OCI-LY7 (cell line): ENCODE data around the gene ROR2. TPM values are rescaled to one million over a fixed set of nuclear protein-coding genes. Genes with fewer than 3 reads are reported as not detected.

Source experiments
- BruUV-seq: library from RNA; stranded (reverse); fragments of 400-500 nt; replicated peaks from 2 replicates; lab custom pipeline; 2021; lab: Mats Ljungman, UMichigan
- CTCF ChIA-PET: fragments of 300-600 bp; sonication (Branson Sonifier 250); formaldehyde crosslinking; loops from one replicate; lab custom pipeline; 2022; ENCODE audit warnings: antibody characterized with exemption; ENCODE audit not compliant: unreplicated experiment; lab: Charles Lee
- POLR2A ChIA-PET: fragments of 300-600 bp; sonication (Branson Sonifier 250); formaldehyde crosslinking; loops from one replicate; lab custom pipeline; 2022; ENCODE audit warnings: antibody characterized with exemption; lab: Charles Lee
- DNase-seq: peaks from one replicate; pipeline ENCODE4 v3.0.0-alpha.2; 2015; ENCODE audit warnings: low spot score
- H2AFZ ChIP-seq: fragments of 200-600 bp; sonication (generic), shearing (Covaris generic); 2 replicates; pipeline ENCODE4 v1.6.1; 2014; ENCODE audit warnings: mild to moderate bottlenecking, antibody characterized with exemption, low read length, moderate library complexity
- H3K27ac ChIP-seq: fragments of 200-600 bp; sonication (generic); 2 replicates; pipeline ENCODE4 v1.5.1; 2014; ENCODE audit warnings: mixed run types, low read depth, mild to moderate bottlenecking, moderate library complexity, low read length, inconsistent platforms; ENCODE audit not compliant: poor library complexity, severe bottlenecking
- H3K36me3 ChIP-seq: fragments of 200-600 bp; sonication (generic); 2 replicates; pipeline ENCODE4 v1.6.1; 2014; ENCODE audit warnings: mild to moderate bottlenecking, antibody characterized with exemption, low read length, moderate library complexity, mixed read lengths; ENCODE audit not compliant: insufficient read depth
- H3K4me1 ChIP-seq: fragments of 200-600 bp; sonication (generic); 2 replicates; pipeline ENCODE4 v1.5.1; 2014; ENCODE audit warnings: mild to moderate bottlenecking, low read length; ENCODE audit not compliant: insufficient read depth, poor library complexity, severe bottlenecking
- H3K4me2 ChIP-seq: fragments of 200-600 bp; sonication (generic); 2 replicates; pipeline ENCODE4 v1.6.1; 2014; ENCODE audit warnings: mild to moderate bottlenecking, low read length
- H3K4me3 ChIP-seq: fragments of 200-600 bp; sonication (generic); 2 replicates; pipeline ENCODE4 v1.5.1; 2014; ENCODE audit warnings: mild to moderate bottlenecking, low read depth, low read length; ENCODE audit not compliant: poor library complexity, severe bottlenecking
- H3K79me2 ChIP-seq: fragments of 200-600 bp; sonication (generic); 2 replicates; pipeline ENCODE4 v1.6.1; 2016; ENCODE audit warnings: low read depth, mild to moderate bottlenecking, low read length, moderate library complexity, mixed read lengths; ENCODE audit not compliant: insufficient read depth
- H3K9me2 ChIP-seq: fragments of 200-600 bp; sonication (generic); 2 replicates; pipeline ENCODE4 v1.6.1; 2016; ENCODE audit warnings: mild to moderate bottlenecking, low read length, mixed read lengths; ENCODE audit not compliant: insufficient read depth
- H3K9me3 ChIP-seq: fragments of 200-600 bp; sonication (generic); 2 replicates; pipeline ENCODE4 v1.6.1; 2014; ENCODE audit warnings: mild to moderate bottlenecking, mixed run types, low read length, mixed read lengths
- H4K20me1 ChIP-seq: fragments of 200-600 bp; sonication (generic); 2 replicates; pipeline ENCODE4 v1.6.1; 2014; ENCODE audit warnings: mild to moderate bottlenecking, antibody characterized with exemption, low read length, moderate library complexity, mixed read lengths; ENCODE audit not compliant: insufficient read depth
- CTCF ChIP-seq: fragments of 200-600 bp; sonication (generic); conservative IDR thresholded peaks from 2 replicates; pipeline ENCODE4 v1.5.1; 2014; ENCODE audit warnings: mild to moderate bottlenecking, antibody characterized with exemption, low read length, moderate library complexity, mixed read lengths
- EZH2phosphoT487 ChIP-seq: fragments of 200-600 bp; sonication (generic); IDR thresholded peaks from 2 replicates; pipeline ENCODE4 v1.6.1; 2018; ENCODE audit warnings: low read depth, borderline replicate concordance, mild to moderate bottlenecking, mixed run types, antibody characterized with exemption, low read length, moderate library complexity, mixed read lengths
- intact Hi-C: fragments of 100-400 bp; cut with micrococcal nuclease; formaldehyde crosslinking; loops from one replicate; pipeline ENCODE4 v1.10.0; 2022; ENCODE audit not compliant: unreplicated experiment
- total RNA-seq, 2 experiments: library from RNA; depleted of rRNA in 1 of 2; stranded (reverse); fragments of >200 nt in 1 of 2; shearing (Covaris generic) in 1 of 2; gene quantifications; 2 replicates each; pipeline ENCODE4 v1.2.3, GENCODE V29; 2014 to 2022

ROR2 gene
- total RNA-seq, 2 experiments from 2014 or later = 0.10 to 0.19 TPM

GRCh38 chr9:91880378-91880972 lies 69.6 kb downstream of the ROR2 start:
- BruUV-seq = no TSS peak
- Histone ChIP-seq H3K36me3 (no peaks in the 10 kb centered on the region), H3K4me2 (no peak overlapping the region), H3K4me3 (no peak overlapping the region), H4K20me1 (no peaks in the 10 kb centered on the region), H3K9me3 (no peaks in the 10 kb centered on the region), H2AFZ (no peak overlapping the region), H3K9me2 (no peaks in the 10 kb centered on the region), H3K4me1 (no peaks in the 10 kb centered on the region), H3K79me2 (no peaks in the 10 kb centered on the region), H3K27ac (no peak overlapping the region)
- no peak for TF ChIP-seq CTCF
- TF ChIP-seq EZH2phosphoT487 = no peak
- POLR2A ChIA-PET = interaction anchor here (1.0 kb wide), 2 partner anchors 39 to 52 kb away, joined by 3 read pairs; no protein-coding TSS in a partner anchor
- CTCF ChIA-PET = no interaction called here
- intact Hi-C loops = loop anchor here (10.0 kb wide), 1 partner anchor 106 kb away; no protein-coding TSS in a partner anchor
- DNase-seq = no peak

DNA sequence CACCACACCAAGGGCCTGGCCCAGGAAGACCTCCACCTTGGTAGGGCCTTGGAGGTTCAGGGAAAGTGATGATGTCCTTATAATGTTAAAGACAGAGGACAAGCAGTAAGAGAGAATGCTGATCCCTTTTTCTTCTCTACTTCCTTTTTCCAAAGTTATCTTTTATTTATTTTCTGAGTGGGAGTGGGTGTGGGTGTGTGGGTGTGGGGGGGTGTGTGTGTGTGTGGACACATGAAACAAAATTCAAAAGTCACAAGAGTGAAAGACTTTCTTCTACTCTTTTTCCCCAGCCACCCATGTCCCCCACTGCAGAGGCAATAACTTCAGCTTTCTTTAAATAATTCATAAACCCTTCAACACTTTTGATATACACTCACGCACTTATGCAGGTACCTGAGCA lies 70.8 kb downstream of the ROR2 start:
- ChIA-PET CTCF (no interaction called here), POLR2A (interaction anchor here (0.6 to 1.0 kb wide), 3 partner anchors 38 to 164 kb away, joined by 3 read pairs; no protein-coding TSS in a partner anchor)
- no TSS peak for BruUV-seq

More for the DNA sequence above, 70.8 kb downstream of the ROR2 start:
- Histone ChIP-seq H3K79me2 (no peaks in the 10 kb centered on the region), H3K9me3 (no peaks in the 10 kb centered on the region), H3K4me2 (no peak overlapping the region), H3K9me2 (no peaks in the 10 kb centered on the region), H2AFZ (no peak overlapping the region), H3K27ac (no peak overlapping the region), H3K4me3 (no peak overlapping the region), H4K20me1 (no peaks in the 10 kb centered on the region), H3K36me3 (no peaks in the 10 kb centered on the region), H3K4me1 (no peaks in the 10 kb centered on the region)
- intact Hi-C loops = no loop called here
- TF ChIP-seq EZH2phosphoT487 = no peak
- TF ChIP-seq CTCF = no peak
- no peak for DNase-seq
